GM10266 (cell line): ENCODE measurements around the gene IFI35.

Source experiments
- DNase-seq: peaks from one replicate; pipeline ENCODE4 v3.0.0; 2012; ENCODE audit errors: extremely low spot score
- TF ChIP-seq, protein P1 (sequence below): IDR thresholded peaks from 2 replicates; pipeline ENCODE4 v1.5.1; 2012; ENCODE audit warnings: mild to moderate bottlenecking, low read depth; ENCODE audit not compliant: control insufficient read depth, insufficient read depth; ENCODE audit errors: missing control alignments

IFI35 gene

DNA sequence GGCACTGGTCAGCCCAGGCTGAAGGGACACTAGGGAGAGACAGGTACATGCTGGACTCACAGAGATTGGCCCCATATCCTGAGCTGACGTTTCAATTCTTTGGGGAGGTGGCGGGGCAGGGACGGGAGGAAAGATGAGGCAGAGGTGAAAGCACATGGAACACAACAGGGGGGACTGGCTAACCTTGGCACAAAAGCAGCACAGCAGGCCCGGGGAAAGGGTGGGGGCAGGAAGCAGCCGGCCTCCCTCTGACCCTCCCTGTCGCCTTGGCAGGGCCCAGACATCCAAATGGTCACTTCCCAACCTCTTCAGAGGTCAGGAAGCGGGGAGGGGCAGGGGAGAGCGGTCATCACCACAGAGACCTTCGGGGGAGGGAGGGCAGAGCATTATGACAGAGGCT is 9.0 kb downstream of the IFI35 start:
- TF ChIP-seq, protein P1, sequence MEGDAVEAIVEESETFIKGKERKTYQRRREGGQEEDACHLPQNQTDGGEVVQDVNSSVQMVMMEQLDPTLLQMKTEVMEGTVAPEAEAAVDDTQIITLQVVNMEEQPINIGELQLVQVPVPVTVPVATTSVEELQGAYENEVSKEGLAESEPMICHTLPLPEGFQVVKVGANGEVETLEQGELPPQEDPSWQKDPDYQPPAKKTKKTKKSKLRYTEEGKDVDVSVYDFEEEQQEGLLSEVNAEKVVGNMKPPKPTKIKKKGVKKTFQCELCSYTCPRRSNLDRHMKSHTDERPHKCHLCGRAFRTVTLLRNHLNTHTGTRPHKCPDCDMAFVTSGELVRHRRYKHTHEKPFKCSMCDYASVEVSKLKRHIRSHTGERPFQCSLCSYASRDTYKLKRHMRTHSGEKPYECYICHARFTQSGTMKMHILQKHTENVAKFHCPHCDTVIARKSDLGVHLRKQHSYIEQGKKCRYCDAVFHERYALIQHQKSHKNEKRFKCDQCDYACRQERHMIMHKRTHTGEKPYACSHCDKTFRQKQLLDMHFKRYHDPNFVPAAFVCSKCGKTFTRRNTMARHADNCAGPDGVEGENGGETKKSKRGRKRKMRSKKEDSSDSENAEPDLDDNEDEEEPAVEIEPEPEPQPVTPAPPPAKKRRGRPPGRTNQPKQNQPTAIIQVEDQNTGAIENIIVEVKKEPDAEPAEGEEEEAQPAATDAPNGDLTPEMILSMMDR: no peak
- no peak for DNase-seq

DNA sequence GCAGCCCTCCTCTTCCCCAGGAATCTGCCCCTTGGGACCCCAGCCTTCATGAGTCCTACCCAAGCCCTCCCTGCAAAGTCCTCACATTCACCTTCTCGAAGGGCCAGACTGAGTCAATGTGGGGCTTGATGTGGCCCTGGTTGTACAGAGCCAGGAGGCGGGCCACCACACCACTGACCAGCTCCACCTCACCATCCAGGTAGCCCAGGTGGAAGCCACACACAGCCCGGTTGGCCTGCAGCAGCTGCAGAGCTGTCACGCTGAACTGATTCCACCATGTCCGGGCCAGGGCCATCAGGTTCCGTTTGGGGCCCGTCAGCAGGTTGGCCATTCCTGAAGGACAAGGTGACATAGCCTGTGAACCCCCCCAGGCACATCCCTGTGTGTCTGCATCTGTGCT is 9.6 kb downstream of the IFI35 start:
- no peak for DNase-seq
- TF ChIP-seq, protein P1: no peak

DNA sequence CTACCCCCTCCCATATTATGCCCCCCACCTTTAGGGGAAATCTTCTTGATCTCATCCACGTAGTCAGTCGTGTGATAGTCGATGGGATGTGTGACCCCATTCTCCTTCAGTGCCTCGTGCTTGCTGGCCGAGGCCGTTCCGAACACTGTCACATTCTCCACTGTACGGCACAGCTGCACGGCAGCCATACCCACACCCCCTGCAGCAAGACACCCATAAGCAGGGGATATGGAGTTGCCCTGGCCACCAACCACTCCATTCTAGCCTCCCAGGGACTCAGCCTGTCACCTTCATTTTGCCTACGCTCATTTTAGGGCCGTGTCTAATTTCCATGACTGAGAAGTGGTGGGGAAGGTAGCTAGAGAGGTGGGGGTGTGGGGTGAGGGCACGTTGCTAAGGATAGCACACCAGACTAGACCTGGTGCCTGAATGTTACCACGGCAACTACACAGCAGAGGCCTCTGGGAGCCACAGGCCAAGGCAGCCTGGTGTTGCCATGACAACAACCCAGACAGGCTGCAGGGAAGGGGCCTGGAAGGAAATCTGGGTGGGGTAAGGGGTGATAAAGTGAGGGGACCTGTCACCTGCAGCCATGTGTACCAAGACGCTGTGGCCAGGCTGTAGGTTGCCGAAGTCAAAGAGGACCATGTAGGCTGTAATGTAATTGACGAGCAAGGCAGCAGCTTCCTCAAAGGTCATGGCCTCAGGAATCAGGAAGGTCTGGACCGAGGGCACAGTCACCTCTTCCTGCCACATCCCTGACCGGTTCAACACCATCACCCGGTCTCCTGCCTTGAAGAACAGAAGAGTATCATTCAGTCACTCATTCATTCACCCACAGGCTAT is 11.6 kb downstream of the IFI35 start:
- TF ChIP-seq, protein P1: no peak

DNA sequence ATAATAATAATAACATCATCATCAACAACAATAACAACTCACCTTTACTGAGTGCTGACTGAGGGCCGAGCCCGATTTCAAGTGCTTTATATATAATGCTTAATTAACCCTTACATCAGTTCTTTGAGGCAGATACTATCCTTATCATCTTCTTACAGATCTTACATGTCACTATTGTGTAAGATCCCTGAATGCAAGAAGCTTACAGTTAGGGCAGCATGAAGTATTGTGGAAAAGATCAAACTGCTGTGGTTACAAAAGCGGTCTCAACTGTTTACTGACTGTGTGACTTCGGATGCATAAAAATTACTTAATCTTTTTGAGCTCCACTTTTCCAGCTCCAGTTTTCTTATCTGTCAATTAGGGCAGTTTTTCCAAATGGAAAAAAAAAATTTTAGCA is 12.3 kb downstream of the IFI35 start:
- TF ChIP-seq, protein P1: no peak
- DNase-seq: no peak

More for the DNA sequence above, 11.6 kb downstream of the IFI35 start:
- DNase-seq: no peak

DNA sequence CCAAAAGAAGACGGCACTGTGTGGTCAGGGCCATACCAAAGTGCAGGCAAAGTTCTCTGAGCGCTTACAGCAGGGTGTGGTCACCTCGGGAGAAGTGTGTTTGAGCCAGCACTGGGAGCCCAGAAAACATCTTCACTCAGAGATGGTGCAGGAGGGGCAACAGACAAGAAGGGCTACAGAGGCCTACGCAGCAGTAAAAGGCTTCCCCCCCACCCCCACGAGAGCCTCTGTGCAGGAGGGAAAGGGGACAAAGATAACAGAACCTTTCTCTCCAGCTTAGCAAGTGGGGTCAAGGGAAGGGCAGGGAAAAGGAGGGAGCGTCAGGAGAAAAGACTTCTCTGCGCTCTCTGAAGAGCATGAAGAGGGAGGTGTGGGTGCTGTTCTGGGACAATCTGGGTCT is 12.8 kb downstream of the IFI35 start:
- TF ChIP-seq, protein P1: no peak
- DNase-seq: no peak

DNA sequence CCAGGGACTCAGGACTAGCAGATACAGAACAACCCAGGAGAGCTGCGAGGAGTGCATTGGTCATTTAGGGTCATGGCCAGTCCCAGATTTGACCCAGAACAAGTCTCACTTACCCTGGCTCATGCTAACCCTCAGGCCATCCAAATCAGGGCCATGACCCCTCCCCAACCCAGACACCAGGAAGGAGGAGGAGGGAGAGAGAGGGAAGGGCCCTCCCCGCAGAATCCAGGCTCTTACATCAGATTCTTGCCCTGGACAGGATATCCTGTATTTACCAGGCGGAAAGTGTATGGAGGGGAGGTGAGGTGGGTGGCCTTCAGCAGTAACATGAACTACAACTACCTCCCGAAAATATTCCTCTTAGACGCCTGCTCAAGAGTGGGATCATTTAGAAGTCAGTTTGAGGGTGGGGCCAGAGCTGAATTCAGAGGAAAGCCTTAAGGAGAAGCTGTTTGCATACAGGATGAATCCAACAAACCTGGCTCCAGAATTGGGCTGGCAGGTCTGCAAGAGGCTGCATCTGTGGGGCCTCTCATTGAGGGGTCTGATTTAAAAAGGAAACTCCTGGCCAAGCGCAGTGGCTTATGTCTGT is 13.5 kb downstream of the IFI35 start:
- TF ChIP-seq, protein P1: no peak
- DNase-seq: no peak

DNA sequence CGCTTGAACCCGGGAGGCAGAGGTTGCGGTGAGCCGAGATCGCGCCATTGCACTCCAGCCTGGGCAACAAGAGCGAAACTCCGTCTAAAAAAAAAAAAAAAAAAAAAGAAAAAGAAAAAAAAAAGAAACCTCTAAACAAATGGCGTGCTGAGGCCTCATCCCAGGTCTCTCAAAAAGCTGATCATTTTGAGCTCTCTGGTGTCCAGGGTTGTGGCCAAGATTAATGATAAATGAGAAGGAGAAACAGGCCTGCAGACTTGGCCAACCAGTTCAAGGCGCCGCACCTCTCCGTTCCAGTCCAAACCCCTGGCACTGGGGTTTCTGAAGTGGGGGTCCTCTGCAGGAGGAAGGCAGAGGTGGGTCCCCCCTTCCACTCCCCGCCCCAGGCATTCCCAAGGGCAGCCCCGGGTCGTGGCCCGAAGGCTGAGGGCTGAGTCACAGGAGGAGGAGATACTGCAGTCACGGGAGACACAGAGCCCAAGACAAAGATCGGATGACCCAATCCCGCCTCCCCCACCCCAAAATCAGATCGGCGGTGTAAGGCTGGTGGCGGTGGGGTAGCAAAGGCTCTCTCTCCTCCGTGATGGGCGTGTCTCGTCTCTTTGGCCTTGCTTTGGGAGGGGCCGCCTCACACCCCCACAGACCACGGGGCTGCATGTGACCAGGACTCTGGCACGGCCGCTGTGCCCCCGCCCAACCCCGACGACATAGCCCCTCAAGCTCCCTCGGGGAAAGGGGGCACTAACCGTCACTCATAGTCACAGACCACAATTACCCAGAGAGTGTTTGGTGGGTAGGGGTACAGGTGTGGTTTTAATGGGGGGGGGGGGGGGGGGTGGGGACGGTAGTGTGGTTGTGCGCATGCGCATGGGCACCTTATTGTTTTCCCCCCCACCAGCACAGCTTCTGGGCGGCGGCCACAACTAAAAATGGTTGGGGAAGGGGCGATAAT is 14.5 kb downstream of the IFI35 start:
- peak; percentile 61 for DNase-seq
- TF ChIP-seq, protein P1: no peak
